Stimulated activated CD4-positive, alpha-beta T cell treated with anti-CD3 and anti-CD28 coated beads, TNF-alpha, amount 100 ng/mL, for 4 hours (primary cell): ENCODE measurements around the gene CSN1S1.

Experiments
- DNase-seq, 3 experiments: peaks; one replicate each; pipeline ENCODE4 v3.0.0-alpha.2; 2020; ENCODE audit warnings: low read depth in 3 of 3

The CSN1S1 gene

GRCh38 chr4:69991016-69991415 lies 60.1 kb downstream of the CSN1S1 start:
- DNase-seq, result no peak

GRCh38 chr4:69994782-69995181 lies 63.9 kb downstream of the CSN1S1 start:
- DNase-seq, result no peak

- no peak for DNase-seq
These were observed 64.7 kb downstream of the CSN1S1 start, which contains the start of gene STATH for GRCh38 chr4:69995526-69996016. Gene STATH, plus strand, starts transcription at chr4:69995966. Its CDS starts 2,472 bp downstream, at chr4:69998438.
